ENCODE results near the gene RAD9A. TPM values are rescaled to one million over a fixed set of nuclear protein-coding genes. Genes with fewer than 3 reads are reported as not detected.

The RAD9A gene
- total and polyA plus RNA-seq, 9 donors, result 3.1 to 51.7 (median 20.3) TPM

- no peak for DNase-seq
- no peaks in the 10 kb centered on the region for H3K9me3 ChIP-seq
- peaks cover 3% of the 10 kb centered on the region for H3K4me1 ChIP-seq (ENCODE audit: insufficient read depth)
- intact Hi-C loops (cut with DNase I), result loop anchor here in 2 of 4 donors (5.0 kb wide), 1 partner anchor 36 kb away; no protein-coding TSS in a partner anchor
- 66 to 70% (median 67%) methylated on average over 7 of the region's 7 CpGs for WGBS, 3 donors
- H3K4me3 ChIP-seq, result no peak overlapping the region
- no peak overlapping the region for H3K27ac ChIP-seq
- H3K27me3 ChIP-seq, result no peaks in the 10 kb centered on the region
- TF ChIP-seq CTCF (IDR thresholded peaks at IDR 0.05) (no peak), POLR2A (IDR thresholded peaks at IDR 0.05) (no peak), EP300 (IDR thresholded peaks at IDR 0.05) (no peak)
- no peaks in the 10 kb centered on the region for H3K36me3 ChIP-seq
These were observed 45.6 kb upstream of the RAD9A start for GRCh38 chr11:67345920-67346819.

- 79 to 85% (median 83%) methylated on average over 11 of the region's 11 CpGs for WGBS, 3 donors
- no peaks in the 10 kb centered on the region for H3K36me3 ChIP-seq
- no peaks in the 10 kb centered on the region for H3K9me3 ChIP-seq
- no peaks in the 10 kb centered on the region for H3K27me3 ChIP-seq
- H3K4me3 ChIP-seq, result no peak overlapping the region
- TF ChIP-seq EP300 (IDR thresholded peaks at IDR 0.05), result no peak
- TF ChIP-seq POLR2A (IDR thresholded peaks at IDR 0.05), result no peak
- TF ChIP-seq CTCF (IDR thresholded peaks at IDR 0.05), result no peak
- H3K4me1 ChIP-seq (ENCODE audit: insufficient read depth), result peaks cover 9% of the 10 kb centered on the region
- no peak for DNase-seq
- H3K27ac ChIP-seq, result no peak overlapping the region
- intact Hi-C loops (cut with DNase I), result loop anchor here in 2 of 4 donors (5.0 kb wide), 1 partner anchor 34 kb away; no protein-coding TSS in a partner anchor
These were observed 43.6 kb upstream of the RAD9A start for GRCh38 chr11:67347964-67348749.

GRCh38 chr11:67349036-67349435, 42.8 kb upstream of the RAD9A start:
- intact Hi-C loops (cut with DNase I), result loop anchor here in 2 of 4 donors (5.0 kb wide), 1 partner anchor 33 kb away; no protein-coding TSS in a partner anchor
- peaks cover 9% of the 10 kb centered on the region for H3K4me1 ChIP-seq (ENCODE audit: insufficient read depth)
- no peaks in the 10 kb centered on the region for H3K9me3 ChIP-seq
- no peak for DNase-seq
- WGBS, 3 donors, result 40 to 52% (median 50%) methylated on average over 5 of the region's 5 CpGs
- H3K27me3 ChIP-seq, result no peaks in the 10 kb centered on the region
- H3K27ac ChIP-seq, result no peak overlapping the region
- no peaks in the 10 kb centered on the region for H3K36me3 ChIP-seq
- H3K4me3 ChIP-seq, result no peak overlapping the region
- TF ChIP-seq CTCF (IDR thresholded peaks at IDR 0.05) (no peak), EP300 (IDR thresholded peaks at IDR 0.05) (no peak)

GRCh38 chr11:67349457-67349856, 42.3 kb upstream of the RAD9A start:
- TF ChIP-seq EP300 (IDR thresholded peaks at IDR 0.05), result no peak
- TF ChIP-seq CTCF (IDR thresholded peaks at IDR 0.05), result no peak
- no peak for TF ChIP-seq POLR2A (IDR thresholded peaks at IDR 0.05)
- no peak overlapping the region for H3K27ac ChIP-seq
- no peak overlapping the region for H3K4me3 ChIP-seq
- H3K27me3 ChIP-seq, result no peaks in the 10 kb centered on the region
- H3K4me1 ChIP-seq (ENCODE audit: insufficient read depth), result peaks cover 11% of the 10 kb centered on the region
- DNase-seq, result no peak
- WGBS, 3 donors, result 36 to 43% (median 41%) methylated on average over 2 of the region's 2 CpGs
- no peaks in the 10 kb centered on the region for H3K9me3 ChIP-seq
- intact Hi-C loops (cut with DNase I), result loop anchor here in 2 of 4 donors (5.0 kb wide), 1 partner anchor 33 kb away; no protein-coding TSS in a partner anchor
- H3K36me3 ChIP-seq, result no peaks in the 10 kb centered on the region

Measured in ovary (tissue), 9 donors.